ENCODE data around the gene TMEM134. TPM values are rescaled to one million over a fixed set of nuclear protein-coding genes. Genes with fewer than 3 reads are reported as not detected.

TMEM134 gene
- total RNA-seq, 1 donor from 2014 or later = 38.0 TPM

DNA sequence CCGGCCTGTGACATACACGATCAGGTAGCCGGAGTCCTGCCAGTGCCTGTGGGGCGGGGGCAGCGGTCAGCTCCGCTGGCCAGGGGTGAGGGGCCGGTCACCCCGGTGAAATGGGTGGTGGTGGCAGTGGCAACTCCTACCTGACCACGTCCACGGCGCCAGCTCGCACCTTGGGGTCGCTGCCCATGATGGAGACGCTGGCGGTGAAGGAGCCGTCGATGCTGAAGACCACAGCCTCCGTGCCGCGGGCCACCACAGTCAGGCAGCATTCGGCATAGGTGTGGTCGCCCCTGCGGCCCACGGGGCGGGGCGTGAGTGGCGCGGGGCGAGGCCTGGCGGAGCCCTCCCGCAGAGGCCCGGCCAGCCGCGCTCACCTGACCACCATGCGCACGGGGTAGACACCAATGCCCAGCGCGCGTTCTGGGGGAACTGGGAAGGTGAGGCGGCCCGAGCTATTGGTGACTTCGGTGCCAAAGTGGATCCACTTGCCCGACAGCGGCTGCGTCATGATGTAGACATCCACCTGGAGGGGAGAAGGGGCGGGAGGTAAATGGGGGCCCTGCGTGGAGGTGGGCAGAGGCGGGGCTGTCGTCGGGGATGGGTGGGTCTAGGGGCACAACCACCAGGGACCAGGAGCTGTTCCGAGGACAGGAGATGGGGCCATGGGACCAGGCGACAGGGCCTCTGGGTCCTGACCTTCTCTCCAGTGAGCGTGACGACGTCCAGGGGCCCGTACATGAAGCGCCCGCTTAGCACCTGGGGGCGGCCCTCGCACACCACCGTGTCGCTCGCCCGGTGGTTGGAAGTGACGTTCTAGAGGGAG lies 24.7 kb upstream of the TMEM134 start:
- Mint-ChIP-seq H3K4me1 (ENCODE audit: low read depth, unreplicated experiment) (peaks cover 2% of the 10 kb centered on the region), H3K9me3 (ENCODE audit: unreplicated experiment) (no peaks in the 10 kb centered on the region), H3K36me3 (ENCODE audit: low read depth, unreplicated experiment) (peaks cover 5% of the 10 kb centered on the region), H3K4me3 (ENCODE audit: unreplicated experiment) (no peak overlapping the region), H3K27me3 (ENCODE audit: low read depth, unreplicated experiment) (no peaks in the 10 kb centered on the region), H3K27ac (ENCODE audit: unreplicated experiment) (no peak overlapping the region)
- no peaks in the 10 kb centered on the region for H3K27me3 ChIP-seq (ENCODE audit: insufficient read depth, low read length)
- H3K27ac ChIP-seq (ENCODE audit: low read depth, low read length) = no peak overlapping the region
- H3K4me1 ChIP-seq (ENCODE audit: insufficient read depth, low read length) = no peaks in the 10 kb centered on the region
- H3K9me3 ChIP-seq (ENCODE audit: insufficient read depth, low read depth, low read length) = no peaks in the 10 kb centered on the region
- H3K79me2 ChIP-seq (ENCODE audit: insufficient read depth, low read length) = no peaks in the 10 kb centered on the region
- H3K36me3 ChIP-seq (ENCODE audit: insufficient read depth, low read length) = peaks cover 5% of the 10 kb centered on the region
- no peak overlapping the region for H3K4me3 ChIP-seq (ENCODE audit: insufficient read depth, low read depth, low read length)
- FAIRE-seq (no peak), DNase-seq (ENCODE audit: low read depth) (no peak)
- H3K9ac ChIP-seq (ENCODE audit: low read length) = no peak overlapping the region
- no peak overlapping the region for H2AFZ ChIP-seq (ENCODE audit: low read depth, low read length)
- H3K4me2 ChIP-seq (ENCODE audit: low read length) = no peak overlapping the region
- peaks cover 13% of the 10 kb centered on the region for H4K20me1 ChIP-seq (ENCODE audit: insufficient read depth, low read length)
- TF ChIP-seq, protein P1, sequence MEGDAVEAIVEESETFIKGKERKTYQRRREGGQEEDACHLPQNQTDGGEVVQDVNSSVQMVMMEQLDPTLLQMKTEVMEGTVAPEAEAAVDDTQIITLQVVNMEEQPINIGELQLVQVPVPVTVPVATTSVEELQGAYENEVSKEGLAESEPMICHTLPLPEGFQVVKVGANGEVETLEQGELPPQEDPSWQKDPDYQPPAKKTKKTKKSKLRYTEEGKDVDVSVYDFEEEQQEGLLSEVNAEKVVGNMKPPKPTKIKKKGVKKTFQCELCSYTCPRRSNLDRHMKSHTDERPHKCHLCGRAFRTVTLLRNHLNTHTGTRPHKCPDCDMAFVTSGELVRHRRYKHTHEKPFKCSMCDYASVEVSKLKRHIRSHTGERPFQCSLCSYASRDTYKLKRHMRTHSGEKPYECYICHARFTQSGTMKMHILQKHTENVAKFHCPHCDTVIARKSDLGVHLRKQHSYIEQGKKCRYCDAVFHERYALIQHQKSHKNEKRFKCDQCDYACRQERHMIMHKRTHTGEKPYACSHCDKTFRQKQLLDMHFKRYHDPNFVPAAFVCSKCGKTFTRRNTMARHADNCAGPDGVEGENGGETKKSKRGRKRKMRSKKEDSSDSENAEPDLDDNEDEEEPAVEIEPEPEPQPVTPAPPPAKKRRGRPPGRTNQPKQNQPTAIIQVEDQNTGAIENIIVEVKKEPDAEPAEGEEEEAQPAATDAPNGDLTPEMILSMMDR (IDR thresholded peaks at IDR 0.05; ENCODE audit: insufficient read depth, low read depth, low read length) = no peak
- TF ChIP-seq EZH2 (IDR thresholded peaks at IDR 0.05; ENCODE audit: insufficient read depth, low read length) = no peak

DNA sequence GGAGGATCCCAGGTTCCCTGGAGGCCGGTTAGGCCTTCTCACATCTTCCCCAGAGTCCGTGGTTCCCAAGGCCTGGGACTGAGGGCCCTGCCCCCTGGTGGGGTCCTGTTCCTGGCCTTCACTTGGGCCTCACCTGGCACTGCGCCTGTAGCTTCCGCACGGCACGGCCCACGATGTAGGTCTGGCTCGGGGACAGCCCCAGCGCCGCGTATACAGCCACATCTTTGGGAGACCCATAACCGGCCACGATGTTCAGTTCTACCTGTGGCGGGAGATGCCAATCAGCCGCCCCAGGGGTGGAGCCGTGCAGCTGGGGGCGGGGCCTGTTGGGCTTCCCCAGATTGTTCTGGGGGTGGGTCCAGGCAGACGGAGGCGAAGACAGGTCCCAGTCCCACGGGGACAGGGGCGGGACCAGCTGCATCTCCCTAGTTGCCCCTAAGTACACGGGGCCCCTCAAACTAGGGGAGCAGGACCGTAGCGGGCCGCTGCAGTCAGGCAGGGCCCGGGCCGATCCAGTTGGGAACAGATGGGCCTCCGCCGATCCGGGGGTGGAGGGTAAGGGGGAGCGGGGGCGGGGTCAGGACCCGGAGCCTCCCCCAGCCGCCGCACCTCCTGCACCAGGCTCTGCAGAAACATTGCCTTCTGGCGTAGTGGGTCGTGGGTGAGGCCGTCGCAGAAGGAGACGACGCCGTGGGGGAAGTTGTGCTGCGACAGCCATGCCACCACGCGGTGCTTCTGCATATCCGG lies 23.9 kb upstream of the TMEM134 start:
- FAIRE-seq = no peak
- Mint-ChIP-seq H3K27ac (ENCODE audit: unreplicated experiment) (no peak overlapping the region), H3K27me3 (ENCODE audit: low read depth, unreplicated experiment) (no peaks in the 10 kb centered on the region), H3K4me3 (ENCODE audit: unreplicated experiment) (no peak overlapping the region), H3K36me3 (ENCODE audit: low read depth, unreplicated experiment) (peaks cover 6% of the 10 kb centered on the region), H3K9me3 (ENCODE audit: unreplicated experiment) (no peaks in the 10 kb centered on the region), H3K4me1 (ENCODE audit: low read depth, unreplicated experiment) (peaks cover 2% of the 10 kb centered on the region)
- Histone ChIP-seq H3K79me2 (ENCODE audit: insufficient read depth, low read length) (no peaks in the 10 kb centered on the region), H3K27ac (ENCODE audit: low read depth, low read length) (no peak overlapping the region), H4K20me1 (ENCODE audit: insufficient read depth, low read length) (peaks cover 13% of the 10 kb centered on the region), H2AFZ (ENCODE audit: low read depth, low read length) (no peak overlapping the region), H3K27me3 (ENCODE audit: insufficient read depth, low read length) (no peaks in the 10 kb centered on the region), H3K4me2 (ENCODE audit: low read length) (no peak overlapping the region), H3K4me3 (ENCODE audit: insufficient read depth, low read depth, low read length) (no peak overlapping the region), H3K36me3 (ENCODE audit: insufficient read depth, low read length) (peaks cover 5% of the 10 kb centered on the region), H3K4me1 (ENCODE audit: insufficient read depth, low read length) (no peaks in the 10 kb centered on the region), H3K9ac (ENCODE audit: low read length) (no peak overlapping the region), H3K9me3 (ENCODE audit: insufficient read depth, low read depth, low read length) (no peaks in the 10 kb centered on the region)
- no peak for TF ChIP-seq EZH2 (IDR thresholded peaks at IDR 0.05; ENCODE audit: insufficient read depth, low read length)
- TF ChIP-seq, protein P1 (IDR thresholded peaks at IDR 0.05; ENCODE audit: insufficient read depth, low read depth, low read length) = no peak
- DNase-seq (ENCODE audit: low read depth) = no peak
